ENCODE measurements around the gene FIBCD1.

FIBCD1 gene, protein sequence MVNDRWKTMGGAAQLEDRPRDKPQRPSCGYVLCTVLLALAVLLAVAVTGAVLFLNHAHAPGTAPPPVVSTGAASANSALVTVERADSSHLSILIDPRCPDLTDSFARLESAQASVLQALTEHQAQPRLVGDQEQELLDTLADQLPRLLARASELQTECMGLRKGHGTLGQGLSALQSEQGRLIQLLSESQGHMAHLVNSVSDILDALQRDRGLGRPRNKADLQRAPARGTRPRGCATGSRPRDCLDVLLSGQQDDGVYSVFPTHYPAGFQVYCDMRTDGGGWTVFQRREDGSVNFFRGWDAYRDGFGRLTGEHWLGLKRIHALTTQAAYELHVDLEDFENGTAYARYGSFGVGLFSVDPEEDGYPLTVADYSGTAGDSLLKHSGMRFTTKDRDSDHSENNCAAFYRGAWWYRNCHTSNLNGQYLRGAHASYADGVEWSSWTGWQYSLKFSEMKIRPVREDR

DNA sequence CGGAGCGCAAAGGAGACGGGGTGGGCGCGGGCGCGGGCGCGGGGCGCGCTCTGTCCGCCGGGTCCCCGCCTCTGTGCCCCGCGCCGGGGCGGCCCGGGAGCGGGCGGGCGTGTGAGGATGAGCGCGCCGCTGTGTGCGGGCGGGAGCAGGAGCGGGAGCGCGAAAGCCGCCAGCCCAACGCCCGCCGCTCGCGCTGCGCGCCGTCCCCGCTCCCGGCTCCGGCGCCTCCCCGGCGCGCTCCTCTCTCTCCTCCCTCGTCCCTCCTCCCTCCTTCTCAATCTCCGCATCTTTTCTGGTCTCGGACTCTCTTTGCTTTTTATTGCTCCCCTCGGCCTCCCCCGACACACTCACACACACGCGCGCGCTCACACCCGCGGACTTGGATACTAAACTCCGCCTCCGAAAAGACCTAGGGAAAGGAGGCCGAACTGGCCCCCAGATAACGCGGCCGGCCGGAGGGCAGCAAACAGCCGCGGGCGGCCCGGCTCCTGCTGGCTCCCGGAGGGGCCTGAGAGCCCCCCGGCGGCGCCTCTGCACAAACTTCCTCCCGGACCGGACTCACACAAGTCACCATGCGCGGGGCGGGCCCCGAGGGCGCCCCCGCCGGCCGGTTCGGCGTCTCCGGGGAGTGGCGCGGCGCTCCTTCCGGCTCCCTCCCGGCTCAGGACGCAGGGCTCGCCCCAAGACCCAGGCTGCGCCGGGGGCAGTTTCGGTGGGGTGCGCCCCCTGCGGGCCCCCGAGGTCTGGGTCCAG lies at the start of gene FIBCD1:
TSS of gene FIBCD1 (minus strand) at position 596 of the 753 bp plus-strand sequence. CDS start 640 bp downstream, outside the sequence.
- DNase-seq: no peak

DNA sequence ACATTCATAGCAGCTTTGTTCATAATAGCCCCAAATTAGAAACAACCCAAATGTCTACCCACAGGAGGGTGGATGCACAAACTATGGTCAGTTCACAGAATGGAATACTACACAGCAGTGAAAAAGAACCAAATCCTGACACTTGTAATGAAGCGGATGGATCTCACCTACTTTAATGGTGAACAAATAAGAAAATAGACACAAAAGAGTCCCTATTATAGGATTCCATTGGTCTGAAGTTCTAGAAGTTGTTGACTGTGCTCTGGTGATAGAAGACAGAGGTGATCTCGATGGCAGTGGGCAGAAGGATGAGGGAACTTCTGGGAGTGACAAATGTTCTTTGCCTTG lies 49.3 kb upstream of the FIBCD1 start:
- no peak for DNase-seq

DNA sequence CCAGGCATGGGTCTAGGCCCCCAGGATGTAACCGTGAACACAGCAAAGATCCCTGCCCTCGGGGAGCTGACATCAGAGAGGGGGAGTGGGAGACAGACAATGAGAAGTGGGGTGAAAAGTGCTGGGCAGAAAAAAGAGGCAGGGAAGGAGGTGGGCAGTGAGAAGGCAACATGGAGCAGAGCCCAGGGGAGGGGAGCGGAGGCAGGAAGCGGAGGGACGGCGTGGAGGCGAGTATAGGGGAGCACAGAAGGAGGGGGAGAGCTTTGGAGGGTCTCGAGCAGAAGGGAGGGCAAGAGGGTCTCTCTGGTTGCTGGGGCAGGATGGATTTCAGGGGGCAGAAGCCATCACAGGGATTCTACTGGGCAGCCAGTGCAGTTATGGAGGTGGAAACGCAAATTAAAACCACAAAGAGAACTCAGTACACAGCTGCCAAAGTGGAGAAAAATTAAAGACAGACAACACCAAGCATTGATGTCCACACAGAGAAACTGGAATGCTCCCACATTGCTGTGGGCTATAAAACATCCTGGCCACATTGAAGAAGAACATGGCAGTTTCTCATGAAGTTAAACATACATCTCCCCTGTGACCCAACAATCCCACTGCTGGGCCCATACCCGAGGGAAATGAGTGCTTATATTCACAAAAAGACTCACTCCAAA lies 48.8 kb upstream of the FIBCD1 start:
- no peak for DNase-seq

DNA sequence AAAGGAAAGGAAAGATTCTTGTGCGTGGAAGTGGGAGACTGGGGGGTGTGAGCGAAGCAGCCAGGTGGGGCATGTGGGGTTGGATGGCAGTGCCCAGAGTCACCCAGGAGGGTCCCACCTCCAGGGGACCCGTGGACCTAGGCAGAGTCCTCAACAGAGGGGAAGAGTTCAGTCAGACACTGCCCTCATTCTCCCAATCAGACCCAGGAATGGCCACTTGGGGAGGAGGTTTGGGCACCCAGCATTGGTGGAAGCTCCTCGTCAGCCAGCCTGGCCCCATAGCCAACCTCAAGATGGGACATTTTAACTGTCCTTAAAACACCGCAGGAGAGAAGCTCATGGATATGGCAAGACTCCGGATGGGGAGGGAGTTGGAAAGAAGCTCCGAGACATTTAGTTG lies 48.0 kb upstream of the FIBCD1 start:
- no peak for DNase-seq

DNA sequence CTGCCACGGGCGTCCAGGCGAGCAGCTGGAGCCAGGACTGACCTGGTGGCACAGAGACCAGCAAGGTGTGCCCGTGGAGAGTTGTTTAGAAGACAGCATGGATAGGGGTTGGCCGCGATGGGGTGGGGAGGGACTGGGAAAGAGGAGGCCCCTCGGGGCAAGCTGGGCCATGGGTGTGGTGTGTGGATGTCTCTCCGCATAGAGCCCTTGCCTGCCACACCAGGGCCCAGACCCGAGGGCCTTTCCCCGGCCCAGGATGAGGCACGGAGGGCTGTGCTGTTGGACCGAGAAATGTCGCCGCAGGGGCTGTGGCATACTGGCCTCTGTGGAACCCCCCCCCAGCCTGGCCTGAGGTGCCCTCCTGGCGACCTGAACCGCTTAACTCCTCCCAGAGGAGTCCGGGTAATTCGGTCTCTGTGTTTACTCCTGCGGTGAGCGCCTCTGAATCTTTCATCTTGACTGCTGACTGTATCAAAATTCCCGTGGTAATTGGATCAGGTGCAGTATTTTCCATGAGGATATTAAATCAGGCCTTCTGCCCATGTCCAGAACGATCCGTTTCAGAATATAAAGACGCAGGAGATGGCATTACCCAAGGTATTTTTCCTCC lies 47.4 kb upstream of the FIBCD1 start:
- DNase-seq: no peak

DNA sequence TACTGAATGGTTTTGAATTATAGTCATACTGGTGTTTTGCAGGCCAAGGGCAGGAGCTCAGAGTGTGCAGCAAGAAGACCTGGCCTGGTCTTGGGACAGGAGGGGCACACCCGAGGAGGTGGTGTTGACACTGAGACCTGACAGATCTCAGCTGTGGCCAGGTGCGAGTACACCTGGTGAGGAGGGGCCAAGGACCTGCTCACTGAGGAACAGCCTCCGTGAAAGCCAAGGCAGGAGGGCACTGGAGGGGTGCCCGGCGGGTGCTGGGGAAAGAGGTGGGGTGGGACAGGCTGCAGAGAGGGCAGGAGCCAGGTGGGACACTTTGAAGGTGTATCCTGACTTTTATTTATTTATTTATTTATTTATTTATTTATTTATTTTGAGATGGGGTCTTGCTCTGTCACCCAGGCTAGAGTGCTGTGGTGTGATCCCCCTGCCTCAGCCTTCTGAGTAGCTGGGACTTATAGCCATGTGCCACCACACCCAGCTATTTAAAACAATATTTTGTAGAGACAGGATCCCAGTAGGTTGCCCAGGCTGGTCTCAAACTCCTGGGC lies 46.6 kb upstream of the FIBCD1 start:
- DNase-seq: no peak

DNA sequence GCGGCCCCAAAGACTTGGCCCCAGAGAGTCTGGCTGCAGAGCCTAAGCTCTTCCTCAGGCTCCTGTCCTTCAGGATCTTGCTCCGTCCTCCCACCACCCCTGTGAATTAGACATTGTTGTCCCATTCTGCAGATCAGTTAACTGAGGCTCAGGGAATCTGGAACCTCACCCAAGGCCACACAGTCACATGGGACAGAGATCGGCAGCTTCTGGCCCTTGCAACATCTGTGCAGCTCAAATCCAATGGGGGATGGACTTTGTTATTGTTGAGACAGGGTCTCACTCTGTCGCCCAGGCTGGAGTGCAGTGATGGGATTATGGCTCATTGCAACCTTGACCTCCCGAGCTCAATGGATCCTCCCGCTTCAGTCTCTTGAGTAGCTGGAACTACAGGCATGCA lies 46.0 kb upstream of the FIBCD1 start:
- no peak for DNase-seq

DNA sequence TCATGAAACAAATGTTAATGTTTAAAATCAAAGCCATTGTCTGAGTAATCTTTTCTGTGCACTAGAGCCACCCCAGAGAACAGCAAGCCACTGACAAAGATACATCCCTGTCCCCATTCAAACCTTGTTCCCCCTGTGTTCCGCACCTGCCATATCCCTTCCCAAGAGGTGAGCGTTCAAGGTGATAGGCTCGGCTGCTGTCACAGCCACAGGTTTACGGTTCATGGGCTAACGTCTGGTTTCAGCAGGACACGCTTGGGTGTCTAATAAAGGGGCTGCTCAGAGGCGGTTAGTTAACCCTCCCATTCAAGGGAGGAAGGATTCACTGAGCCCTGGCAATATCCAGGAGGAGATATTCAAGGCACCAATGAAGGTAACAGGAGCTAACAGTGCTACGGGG lies 45.5 kb upstream of the FIBCD1 start:
- no peak for DNase-seq

DNA sequence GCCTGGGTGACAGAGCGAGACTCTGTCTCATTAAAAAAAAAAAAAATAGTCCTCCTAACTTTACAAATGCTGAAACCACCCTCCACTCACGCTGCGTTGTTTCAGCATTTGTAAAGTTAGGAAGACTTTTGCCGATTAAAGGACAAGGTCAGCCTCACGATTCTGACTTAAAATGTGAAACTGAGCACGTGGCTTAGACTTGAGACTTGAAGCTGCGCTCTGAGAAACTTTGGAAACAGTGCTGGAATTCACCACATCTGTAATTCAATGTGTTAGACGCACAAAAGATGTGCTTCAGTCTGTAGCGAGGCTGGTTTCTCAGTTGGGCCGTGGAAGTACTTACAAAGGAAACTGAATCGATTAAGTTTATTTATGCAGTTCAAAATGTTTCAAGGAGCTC lies 44.9 kb upstream of the FIBCD1 start:
- DNase-seq: no peak

DNA sequence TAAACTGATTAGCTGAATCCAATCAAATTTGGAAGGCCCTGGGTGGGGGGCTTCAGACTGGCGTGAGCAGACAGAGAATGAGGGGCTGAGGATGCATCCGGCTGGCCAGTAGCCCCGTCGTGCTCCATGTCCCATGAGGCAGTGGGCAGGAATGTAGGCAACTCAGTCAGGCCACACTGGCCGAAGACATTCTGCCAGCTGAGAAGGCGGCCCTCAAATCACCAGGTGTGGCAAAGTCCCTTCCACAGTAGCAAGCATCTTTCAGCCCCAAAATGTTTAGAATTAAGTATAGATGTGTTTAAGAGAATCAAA lies 44.3 kb upstream of the FIBCD1 start:
- no peak for DNase-seq

DNA sequence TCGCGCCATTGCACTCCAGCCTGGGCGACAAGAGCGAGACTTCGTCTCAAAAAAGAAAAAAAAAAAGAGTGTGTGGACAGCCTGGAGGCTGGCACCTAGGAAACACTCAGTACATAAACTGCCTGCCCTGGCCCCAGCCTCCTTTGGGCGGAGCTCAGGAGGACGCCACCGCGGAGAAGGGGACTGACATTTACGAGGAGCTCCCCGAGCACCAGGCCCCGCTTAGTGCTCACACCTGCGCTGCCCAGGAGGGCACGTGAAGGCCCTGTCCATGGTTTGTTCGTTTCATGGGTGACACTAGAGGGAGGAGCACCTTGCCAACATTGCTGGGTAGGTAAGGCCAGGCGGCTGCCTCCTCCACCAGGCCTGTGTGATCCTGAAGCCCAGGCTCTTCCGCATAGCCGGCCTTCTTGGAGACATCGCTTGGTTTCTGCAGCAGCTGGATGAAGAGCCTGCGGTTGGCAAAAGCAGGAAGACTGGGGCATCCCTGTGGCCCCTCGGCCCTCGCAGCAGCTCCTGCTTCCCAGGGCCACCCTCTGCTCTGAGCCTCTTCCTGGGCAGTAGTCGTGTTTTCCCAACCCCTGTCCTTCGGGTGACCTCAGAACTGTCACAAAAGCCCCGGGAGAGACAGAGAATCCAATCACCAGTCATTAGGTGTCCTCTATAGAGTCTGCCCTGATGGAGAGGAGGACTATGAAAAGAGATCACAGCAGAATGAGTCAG lies 43.8 kb upstream of the FIBCD1 start:
- no peak for DNase-seq

DNA sequence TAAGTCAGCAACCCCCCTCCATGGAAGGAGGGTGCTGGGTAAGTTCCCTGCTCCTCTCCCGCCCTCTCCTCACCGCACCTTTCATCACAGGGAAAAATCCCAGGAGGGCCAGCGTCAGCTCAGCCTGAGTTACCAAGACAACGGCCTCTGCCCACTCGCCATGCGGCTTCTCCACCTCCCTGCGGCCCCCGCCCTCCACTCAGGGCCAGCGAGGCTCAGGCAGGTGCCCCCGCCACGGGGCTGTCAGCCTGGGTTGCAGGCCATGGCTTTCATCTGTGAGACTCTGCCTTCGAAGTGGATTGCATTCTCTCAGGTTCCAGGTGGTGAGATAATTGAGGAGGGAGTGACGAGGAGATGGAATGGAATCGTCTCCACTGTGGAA lies 42.7 kb upstream of the FIBCD1 start:
- no peak for DNase-seq

DNA sequence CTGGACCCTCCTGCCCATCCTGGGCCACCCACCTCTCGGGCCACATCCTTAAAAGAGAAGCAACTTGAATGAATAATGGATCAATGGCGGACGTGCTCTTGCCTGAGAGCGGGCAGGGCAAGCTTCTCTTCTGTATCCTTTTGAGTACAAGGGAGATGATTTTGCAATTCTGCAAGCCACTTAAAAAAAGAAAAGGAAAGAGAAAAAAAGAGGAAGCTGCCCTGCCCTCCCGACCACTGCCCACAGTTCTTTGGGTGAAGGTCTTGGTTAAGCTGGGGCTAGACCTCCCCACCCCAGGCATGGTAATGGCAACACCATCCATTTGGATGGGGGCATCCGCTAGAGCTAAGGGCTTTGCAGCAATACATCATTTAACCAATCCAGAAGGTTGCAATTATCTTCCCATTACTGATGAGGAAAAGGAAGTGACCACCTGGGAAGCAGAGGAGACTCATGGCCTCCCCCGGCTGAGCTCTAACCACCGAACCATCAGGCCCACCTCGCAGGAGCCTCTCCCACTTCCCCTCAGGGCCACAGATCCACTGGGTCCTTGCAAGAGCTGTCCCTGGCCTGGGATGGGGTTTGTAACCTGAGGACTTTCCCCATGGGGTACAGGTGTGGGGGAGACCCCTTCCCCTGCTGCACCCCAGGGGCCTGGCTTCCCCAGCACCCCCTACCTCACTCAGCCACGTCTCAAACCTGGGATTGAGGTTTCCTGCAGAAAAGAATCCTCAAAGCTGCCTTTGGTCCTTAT lies 42.1 kb upstream of the FIBCD1 start:
- no peak for DNase-seq

DNA sequence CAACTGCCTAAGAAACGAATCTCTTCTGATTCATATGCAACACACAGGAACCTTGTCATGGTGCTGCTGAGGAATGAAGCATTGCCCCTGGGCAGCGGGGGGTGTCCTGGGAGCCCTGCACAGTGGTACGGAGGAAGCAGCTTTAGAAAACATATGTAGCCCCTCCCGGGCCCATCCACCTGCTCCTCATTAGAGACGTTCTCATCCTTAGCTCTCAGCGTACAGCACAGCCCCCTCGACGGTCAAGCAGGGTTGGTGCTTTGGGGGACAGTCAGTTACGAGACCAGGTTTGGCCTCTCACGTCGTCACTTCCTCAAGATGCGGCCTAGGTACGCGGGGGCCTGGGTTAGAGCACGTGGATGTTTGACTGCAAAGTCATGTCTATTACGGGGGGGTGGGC lies 41.5 kb upstream of the FIBCD1 start:
- no peak for DNase-seq

DNA sequence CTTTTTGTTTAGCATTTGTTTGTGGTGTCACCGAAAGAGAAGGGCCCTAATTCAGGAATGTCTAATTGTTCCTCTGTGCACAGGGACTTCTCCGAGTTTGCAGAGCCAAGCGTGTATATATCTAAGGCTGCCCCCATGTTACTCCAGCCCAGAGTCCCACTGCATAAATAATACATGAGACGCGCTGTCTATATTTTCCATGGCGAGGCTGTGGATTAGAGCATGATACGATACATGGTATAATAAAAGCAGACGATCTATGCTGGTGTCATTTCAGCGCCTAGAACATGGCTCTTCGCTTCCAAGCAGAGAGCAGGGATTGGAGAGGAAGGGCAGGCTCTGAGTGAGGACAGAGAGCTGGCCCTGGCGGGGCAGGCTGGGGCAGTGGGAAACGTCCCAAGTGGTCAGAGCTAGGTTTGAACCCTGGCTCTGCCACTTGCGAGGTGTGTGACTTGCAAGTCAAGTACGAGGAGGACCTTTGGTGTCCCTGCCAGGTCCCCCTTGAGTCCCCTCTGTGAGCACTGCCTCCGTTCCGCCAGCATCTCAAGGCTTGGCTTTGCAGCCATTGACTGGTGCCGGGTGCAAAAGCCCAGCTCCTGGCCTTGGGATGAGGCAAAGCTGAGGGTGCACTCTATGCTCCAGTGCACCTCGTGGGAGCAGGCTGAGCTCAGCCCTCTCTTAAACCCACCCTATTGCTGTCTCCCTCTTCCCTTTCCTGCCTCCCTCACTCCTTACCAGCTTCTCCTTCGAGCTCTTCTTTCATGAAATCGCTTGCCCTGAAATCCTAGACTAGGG lies 40.7 kb upstream of the FIBCD1 start:
- no peak for DNase-seq

DNA sequence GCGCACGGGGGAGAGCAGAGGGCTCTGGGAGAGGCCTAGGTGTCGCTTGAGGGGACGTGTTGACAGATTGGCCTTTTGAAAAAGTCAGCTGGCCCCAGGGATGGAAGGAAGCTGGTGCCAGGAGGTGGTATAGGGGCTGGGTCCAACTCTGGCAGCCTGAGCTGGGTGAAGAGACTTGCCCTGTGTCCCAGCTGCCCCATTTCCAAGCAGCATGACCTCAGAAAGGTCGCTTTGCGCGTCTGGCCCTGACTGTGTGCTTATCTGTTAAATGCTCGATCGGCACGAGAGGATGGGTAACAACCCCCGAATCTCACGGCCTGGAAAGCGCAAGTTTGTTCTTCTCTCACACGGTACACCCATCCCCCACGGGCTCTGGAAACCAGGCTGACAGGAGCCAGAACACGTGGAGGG lies 38.8 kb upstream of the FIBCD1 start:
- DNase-seq: no peak

DNA sequence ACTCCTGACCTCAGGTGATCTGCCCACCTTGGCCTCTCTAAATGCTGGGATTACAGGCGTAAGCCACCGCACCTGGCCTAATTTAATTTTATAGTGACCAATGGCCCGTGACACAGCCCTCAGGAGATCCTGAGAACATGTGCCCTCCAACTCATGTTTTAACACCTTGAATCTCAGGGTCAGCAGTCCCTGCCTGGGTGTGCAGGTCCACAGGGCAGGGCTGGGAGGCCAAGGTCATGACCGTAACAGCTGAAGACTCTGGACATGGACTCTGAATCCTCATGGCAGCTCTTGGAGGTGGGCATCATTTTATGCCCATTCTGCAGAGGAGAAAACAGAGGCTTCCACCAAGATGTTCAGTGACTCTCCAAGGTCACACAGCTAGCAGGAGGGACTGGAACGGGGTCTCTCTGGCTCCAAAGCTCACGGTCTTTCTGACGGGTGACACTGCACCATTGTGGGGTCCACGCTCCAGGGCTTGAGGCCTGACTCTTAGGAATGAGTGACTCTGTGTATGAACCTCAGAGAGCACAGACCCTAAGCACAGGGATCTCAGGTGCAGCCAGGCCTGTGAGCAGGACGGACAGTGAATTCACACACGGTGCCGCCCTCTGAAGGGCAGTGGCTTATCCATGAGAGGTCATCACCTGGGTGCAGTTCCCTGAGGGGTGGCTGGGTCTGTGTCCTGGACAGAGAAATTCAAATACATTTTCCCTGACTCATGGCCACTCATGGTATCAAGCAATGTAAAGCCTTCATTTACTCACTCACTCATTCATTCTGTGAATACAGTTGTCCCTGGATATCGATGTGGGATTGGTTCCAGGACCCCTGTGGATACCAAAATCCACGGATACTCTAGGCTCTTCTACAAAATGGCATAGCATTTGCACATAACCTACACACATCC lies 37.1 kb upstream of the FIBCD1 start:
- DNase-seq: no peak

DNA sequence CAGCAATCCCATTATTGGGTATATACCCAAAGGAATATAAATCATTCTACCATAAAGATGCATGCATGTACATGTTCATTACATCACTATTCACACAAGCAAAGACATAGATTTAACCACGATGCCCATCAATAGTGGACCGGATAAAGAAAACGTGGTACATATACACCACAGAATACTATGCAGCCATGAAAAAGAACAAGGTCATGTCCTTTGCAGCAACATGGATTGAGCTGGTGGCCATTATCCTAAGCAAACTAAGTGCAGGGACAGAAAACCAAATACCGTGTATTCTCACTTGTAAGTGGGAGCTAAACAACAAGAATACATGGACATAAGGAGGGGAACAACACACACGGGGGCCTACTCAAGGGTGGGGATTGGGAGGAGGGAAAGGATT lies 36.1 kb upstream of the FIBCD1 start:
- DNase-seq: no peak

DNA sequence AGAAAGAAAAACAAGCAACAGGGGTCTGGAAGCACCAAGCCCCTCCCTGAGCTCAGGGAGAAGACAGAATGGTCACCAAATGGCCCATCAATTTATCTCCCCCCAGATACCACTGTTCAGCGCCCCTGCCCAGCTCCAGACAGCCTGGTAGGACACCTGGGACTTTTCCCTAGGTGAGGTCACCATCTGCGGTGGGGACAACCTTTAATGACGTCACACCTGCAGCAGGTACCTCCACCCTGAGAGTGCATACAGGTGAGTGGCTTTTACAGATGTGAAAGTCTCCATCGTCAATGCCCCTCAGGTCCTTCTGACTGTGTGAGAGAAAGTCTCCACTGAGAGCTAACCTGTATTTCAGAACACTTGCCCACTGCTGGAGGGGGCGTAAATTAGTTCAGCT lies 35.6 kb upstream of the FIBCD1 start:
- no peak for DNase-seq
